Testis (tissue), 2 donors: ENCODE results near the gene CYP3A5.

Source experiments
- POLR2A ChIP-seq: fragments of 450-650 bp; IDR thresholded peaks from one replicate; pipeline ENCODE4 v1.6.1; 2017; ENCODE audit warnings: antibody characterized with exemption, mild to moderate bottlenecking, moderate library complexity
- TF ChIP-seq, protein P1 (sequence below), 3 experiments: fragments of 450-650 bp in 2 of 3; fragments of 200-600 bp in 1 of 3; sonication (generic) in 1 of 3; IDR thresholded peaks; one replicate each; pipeline ENCODE4 v1.5.1; 2016 to 2019; ENCODE audit warnings: antibody characterized with exemption in 3 of 3, mild to moderate bottlenecking in 2 of 3, moderate library complexity in 1 of 3

GRCh38 chr7:99623702-99624447, 55.9 kb downstream of the CYP3A5 start:
- TF ChIP-seq, protein P1, sequence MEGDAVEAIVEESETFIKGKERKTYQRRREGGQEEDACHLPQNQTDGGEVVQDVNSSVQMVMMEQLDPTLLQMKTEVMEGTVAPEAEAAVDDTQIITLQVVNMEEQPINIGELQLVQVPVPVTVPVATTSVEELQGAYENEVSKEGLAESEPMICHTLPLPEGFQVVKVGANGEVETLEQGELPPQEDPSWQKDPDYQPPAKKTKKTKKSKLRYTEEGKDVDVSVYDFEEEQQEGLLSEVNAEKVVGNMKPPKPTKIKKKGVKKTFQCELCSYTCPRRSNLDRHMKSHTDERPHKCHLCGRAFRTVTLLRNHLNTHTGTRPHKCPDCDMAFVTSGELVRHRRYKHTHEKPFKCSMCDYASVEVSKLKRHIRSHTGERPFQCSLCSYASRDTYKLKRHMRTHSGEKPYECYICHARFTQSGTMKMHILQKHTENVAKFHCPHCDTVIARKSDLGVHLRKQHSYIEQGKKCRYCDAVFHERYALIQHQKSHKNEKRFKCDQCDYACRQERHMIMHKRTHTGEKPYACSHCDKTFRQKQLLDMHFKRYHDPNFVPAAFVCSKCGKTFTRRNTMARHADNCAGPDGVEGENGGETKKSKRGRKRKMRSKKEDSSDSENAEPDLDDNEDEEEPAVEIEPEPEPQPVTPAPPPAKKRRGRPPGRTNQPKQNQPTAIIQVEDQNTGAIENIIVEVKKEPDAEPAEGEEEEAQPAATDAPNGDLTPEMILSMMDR (IDR thresholded peaks at IDR 0.05), result no peak
- no peak for TF ChIP-seq POLR2A
